Measurements from ENCODE around the gene RAP1B. TPM values are rescaled to one million over a fixed set of nuclear protein-coding genes. Genes with fewer than 3 reads are reported as not detected.
A peak's percentile ranks its signal among the peaks of the same experiment; 100 is the strongest.

The RAP1B gene
- total RNA-seq, 2 donors from 2014 or later: 100 to 102 TPM

DNA sequence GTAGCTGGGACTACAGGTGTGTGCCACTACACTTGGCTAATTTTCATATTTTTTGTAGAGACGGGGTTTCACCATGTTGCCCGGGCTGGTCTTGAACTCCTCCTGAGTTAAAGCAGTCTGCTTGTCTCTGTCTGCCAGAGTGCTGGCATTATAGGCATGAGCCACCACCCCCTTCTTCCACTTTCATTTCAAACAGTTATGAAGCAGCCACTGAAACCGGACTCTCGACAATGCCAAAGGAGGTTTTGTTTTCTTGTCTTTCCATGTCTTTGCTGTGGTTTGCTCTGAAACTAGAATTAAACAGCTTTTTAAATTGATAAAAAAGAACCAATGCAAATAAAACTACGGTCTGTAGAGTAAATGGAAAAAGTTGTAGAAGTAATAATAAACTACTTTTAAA lies 30.4 kb downstream of the RAP1B start:
- H3K4me1 Mint-ChIP-seq: no peaks in the 10 kb centered on the region
- H3K27ac ChIP-seq (ENCODE audit: low read depth, low read length): no peak overlapping the region
- TF ChIP-seq CTCF (conservative IDR thresholded peaks at IDR 0.05): no peak

GRCh38 chr12:68646484-68646883 lies 35.8 kb downstream of the RAP1B start:
- H3K4me3 Mint-ChIP-seq: no peak overlapping the region
- WGBS, 2 experiments (ENCODE audit: insufficient coverage in 1 of 2, insufficient read length in 1 of 2): 91 to 100% methylated on average over 2 to 3 of the region's 5 CpGs
- Histone ChIP-seq H3K36me3 (ENCODE audit: control insufficient read depth, insufficient read depth, low read length) (peaks cover 62% of the 10 kb centered on the region), H3K4me3 (ENCODE audit: low read length) (no peak overlapping the region), H3K9me3 (ENCODE audit: control insufficient read depth, low read length) (no peaks in the 10 kb centered on the region), H3K27ac (ENCODE audit: low read depth, low read length) (no peak overlapping the region), H3K4me1 (ENCODE audit: control insufficient read depth, insufficient read depth, low read length) (no peaks in the 10 kb centered on the region), H3K9ac (ENCODE audit: extremely low read depth, low read length, poor library complexity, severe bottlenecking) (no peak overlapping the region), H3K27me3 (ENCODE audit: control insufficient read depth, insufficient read depth, low read length, poor library complexity, severe bottlenecking) (no peaks in the 10 kb centered on the region)
- peak overlapping the region; percentile 3 for H3K27ac Mint-ChIP-seq
- no peak for TF ChIP-seq CTCF (conservative IDR thresholded peaks at IDR 0.05)
- H3K36me3 Mint-ChIP-seq (ENCODE audit: low read depth): peaks cover 42% of the 10 kb centered on the region
- no peaks in the 10 kb centered on the region for H3K27me3 Mint-ChIP-seq (ENCODE audit: insufficient read depth)
- H3K4me1 Mint-ChIP-seq: no peaks in the 10 kb centered on the region
- no peak for DNase-seq
- H3K9me3 Mint-ChIP-seq: no peaks in the 10 kb centered on the region

More for the DNA sequence above, 30.4 kb downstream of the RAP1B start:
- Histone ChIP-seq H3K9me3 (ENCODE audit: control insufficient read depth, low read length) (no peaks in the 10 kb centered on the region), H3K4me1 (ENCODE audit: control insufficient read depth, insufficient read depth, low read length) (no peaks in the 10 kb centered on the region), H3K9ac (ENCODE audit: extremely low read depth, low read length, poor library complexity, severe bottlenecking) (no peak overlapping the region), H3K4me3 (ENCODE audit: low read length) (no peak overlapping the region), H3K36me3 (ENCODE audit: control insufficient read depth, insufficient read depth, low read length) (peaks cover 33% of the 10 kb centered on the region), H3K27me3 (ENCODE audit: control insufficient read depth, insufficient read depth, low read length, poor library complexity, severe bottlenecking) (no peaks in the 10 kb centered on the region)
- H3K9me3 Mint-ChIP-seq: no peaks in the 10 kb centered on the region
- H3K27ac Mint-ChIP-seq: peak overlapping the region; percentile 44
- H3K4me3 Mint-ChIP-seq: no peak overlapping the region
- 76 to 80% methylated on average over 5 of the region's 5 CpGs for WGBS, 2 experiments (ENCODE audit: insufficient coverage in 1 of 2, insufficient read length in 1 of 2)
- no peaks in the 10 kb centered on the region for H3K27me3 Mint-ChIP-seq (ENCODE audit: insufficient read depth)
- H3K36me3 Mint-ChIP-seq (ENCODE audit: low read depth): peaks cover 21% of the 10 kb centered on the region
- DNase-seq: no peak

GRCh38 chr12:68647507-68647906 lies 36.8 kb downstream of the RAP1B start:
- Histone ChIP-seq H3K36me3 (ENCODE audit: control insufficient read depth, insufficient read depth, low read length) (peaks cover 62% of the 10 kb centered on the region), H3K4me3 (ENCODE audit: low read length) (no peak overlapping the region), H3K9ac (ENCODE audit: extremely low read depth, low read length, poor library complexity, severe bottlenecking) (no peak overlapping the region), H3K4me1 (ENCODE audit: control insufficient read depth, insufficient read depth, low read length) (no peaks in the 10 kb centered on the region), H3K27me3 (ENCODE audit: control insufficient read depth, insufficient read depth, low read length, poor library complexity, severe bottlenecking) (no peaks in the 10 kb centered on the region), H3K27ac (ENCODE audit: low read depth, low read length) (no peak overlapping the region), H3K9me3 (ENCODE audit: control insufficient read depth, low read length) (no peaks in the 10 kb centered on the region)
- Mint-ChIP-seq H3K27ac (peak overlapping the region; percentile 32), H3K9me3 (no peaks in the 10 kb centered on the region), H3K36me3 (ENCODE audit: low read depth) (peaks cover 46% of the 10 kb centered on the region), H3K4me1 (no peaks in the 10 kb centered on the region), H3K4me3 (no peak overlapping the region), H3K27me3 (ENCODE audit: insufficient read depth) (no peaks in the 10 kb centered on the region)
- no peak for TF ChIP-seq CTCF (conservative IDR thresholded peaks at IDR 0.05)
- 83 to 94% methylated on average over 1 of the region's 1 CpG for WGBS, 2 experiments (ENCODE audit: insufficient coverage in 1 of 2, insufficient read length in 1 of 2)
- no peak for DNase-seq
